Hypothalamus (tissue), 51 donors: ENCODE results near the gene ANKRD27.

Experiments
- DNase-seq, 51 donors: peaks; one replicate each; lab custom pipeline; 2025; lab: John Stamatoyannopoulos, UW

The ANKRD27 gene

DNA sequence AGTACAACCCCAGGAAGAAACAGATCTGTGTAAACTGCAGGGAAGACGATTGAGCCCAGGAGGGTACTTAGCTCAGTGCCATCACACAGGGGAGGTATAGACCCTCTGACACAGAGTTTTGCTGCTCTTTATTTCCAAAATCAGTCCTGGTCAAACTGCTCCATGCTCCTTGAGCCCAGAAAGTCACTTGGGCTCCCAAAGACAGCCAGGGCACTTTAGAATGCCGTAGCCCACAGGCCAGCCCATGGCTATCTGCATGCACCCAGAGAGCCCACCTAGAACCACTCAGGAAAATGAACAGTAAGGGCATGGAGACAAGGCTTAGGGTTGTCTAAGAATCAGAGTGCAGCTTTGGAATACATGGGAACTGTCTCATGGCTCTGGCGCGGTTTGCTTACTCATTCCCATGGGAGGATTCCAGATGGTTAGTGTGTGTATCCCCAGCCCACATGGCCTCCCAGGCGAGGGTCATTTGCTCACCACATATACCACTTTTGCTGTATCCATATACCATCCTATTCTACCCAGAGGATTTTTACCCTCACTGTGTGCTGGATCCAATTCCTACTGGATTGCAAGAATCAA is 108.6 kb downstream of the ANKRD27 start:
- DNase-seq = no peak

DNA sequence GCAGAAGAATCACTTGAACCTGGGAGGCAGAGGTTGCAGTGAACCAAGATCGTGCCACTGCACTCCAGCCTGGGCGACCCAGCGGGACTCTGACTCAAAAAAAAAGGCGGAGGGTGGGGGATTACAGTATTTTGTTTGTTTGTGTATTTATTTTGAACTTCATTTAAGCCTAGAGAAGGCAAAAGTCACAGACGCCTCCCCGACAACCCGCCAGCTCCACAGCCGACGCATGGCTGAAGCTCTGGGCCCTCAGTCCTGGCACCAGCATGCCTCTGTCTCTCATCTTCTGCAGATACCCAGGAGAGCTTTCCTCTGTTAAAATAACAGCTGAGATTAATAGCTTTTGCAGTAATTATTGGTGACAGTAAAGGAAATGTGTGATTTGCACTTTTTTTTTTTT is 111.2 kb downstream of the ANKRD27 start:
- no peak for DNase-seq

DNA sequence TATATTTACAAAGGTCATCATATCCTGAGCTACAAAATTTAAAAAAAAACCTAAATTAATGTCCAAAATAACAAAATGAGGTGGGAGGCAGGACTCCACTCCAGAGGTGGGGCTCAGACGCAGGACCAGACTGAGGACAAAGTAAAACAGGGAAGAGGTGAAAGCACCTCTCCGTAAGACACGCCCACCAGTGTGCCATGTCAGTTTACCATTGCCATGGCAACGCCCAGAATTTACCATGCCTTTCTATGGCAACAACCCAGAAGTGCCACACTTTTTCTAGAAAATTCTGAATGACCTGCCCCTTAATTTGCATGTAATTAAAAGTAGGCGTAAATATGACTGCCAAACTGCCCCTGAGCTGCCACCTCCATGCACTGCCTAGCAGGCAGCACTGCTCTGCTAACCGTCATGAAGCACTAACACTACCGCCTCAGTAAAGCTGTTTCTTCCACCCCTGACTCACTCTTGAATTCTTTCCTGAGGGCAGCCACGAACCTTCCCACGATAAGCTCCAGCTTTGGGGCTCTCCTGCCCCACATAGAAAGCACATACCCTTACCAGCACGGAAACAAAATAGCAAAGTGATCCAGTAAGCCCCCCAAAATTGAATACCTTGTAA is 116.3 kb downstream of the ANKRD27 start:
- DNase-seq = no peak

DNA sequence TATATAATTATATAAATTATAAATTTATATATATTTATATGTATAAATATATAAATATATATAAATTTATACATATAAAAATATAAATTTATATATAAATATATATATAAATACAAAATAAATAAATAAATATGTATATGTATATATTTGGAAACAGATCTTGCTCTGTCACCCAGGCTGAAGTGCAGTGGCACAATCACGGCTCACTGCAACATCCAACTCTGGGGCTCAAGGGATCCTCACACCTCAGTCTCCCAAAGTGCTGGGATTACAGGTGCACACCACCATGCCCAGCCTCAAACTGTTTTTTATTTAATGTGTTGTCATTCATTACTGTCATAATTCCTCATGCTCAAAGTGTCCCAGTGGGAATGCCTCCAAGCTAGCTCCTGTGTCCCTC is 119.2 kb downstream of the ANKRD27 start:
- DNase-seq = no peak

DNA sequence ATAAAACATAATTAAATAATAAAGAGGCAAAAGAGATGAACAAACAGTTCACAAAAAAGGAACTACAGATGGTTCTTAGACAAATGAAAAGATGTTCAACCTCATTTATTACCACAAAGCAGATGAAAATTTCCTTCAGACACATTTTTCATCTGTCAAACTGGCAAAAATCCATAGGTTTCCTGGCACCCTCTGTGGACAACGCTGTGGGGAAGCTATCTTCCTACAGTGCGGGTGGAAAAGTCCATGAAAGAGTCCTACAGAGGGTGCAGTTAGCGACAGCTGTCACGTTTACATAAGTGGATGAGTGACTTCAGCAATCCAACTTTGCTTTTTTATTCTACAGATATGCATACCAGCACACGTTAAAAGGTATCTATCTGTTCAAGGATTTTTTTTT is 124.3 kb downstream of the ANKRD27 start:
- DNase-seq = no peak
